ENCODE data around the gene WDPCP. TPM values are rescaled to one million over a fixed set of nuclear protein-coding genes. Genes with fewer than 3 reads are reported as not detected.

WDPCP gene
- total and polyA plus RNA-seq, 12 donors = 2.7 to 14.6 (median 9.3) TPM

DNA sequence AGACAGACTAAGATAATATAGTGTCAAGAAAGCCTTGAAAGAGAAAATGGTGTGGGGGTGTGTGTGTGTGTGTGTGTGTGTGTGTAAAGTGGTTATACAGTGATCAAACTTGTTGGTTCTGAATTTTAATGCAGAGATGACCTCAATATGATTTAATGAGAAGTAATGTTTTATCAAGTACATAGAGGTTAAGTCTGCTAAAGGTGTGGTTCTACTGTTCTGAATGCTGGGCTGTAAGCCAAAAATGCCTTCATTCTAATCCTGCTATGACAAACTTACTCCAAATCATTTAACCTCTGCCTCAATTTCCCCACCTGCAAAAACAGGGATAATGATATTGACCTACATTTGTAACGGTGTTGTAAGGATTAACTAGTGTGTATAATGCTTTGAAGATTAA lies 87.9 kb downstream of the WDPCP start:
- intact Hi-C loops (cut with DNase I) = no loop called here

GRCh38 chr2:63497576-63497975 lies 90.7 kb downstream of the WDPCP start:
- no peak for DNase-seq
- no peaks in the 10 kb centered on the region for H3K9me3 ChIP-seq (replicated peaks in 1 of 3)
- no peaks in the 10 kb centered on the region for H3K27me3 ChIP-seq
- H3K36me3 ChIP-seq (replicated peaks in 1 of 2) = no peaks in the 10 kb centered on the region
- intact Hi-C loops (cut with DNase I) = no loop called here
- 86 to 92% (median 87%) methylated on average over 2 of the region's 2 CpGs for WGBS, 4 donors
- H3K4me1 ChIP-seq (replicated peaks in 1 of 2) = no peaks in the 10 kb centered on the region
- TF ChIP-seq POLR2A (IDR thresholded peaks at IDR 0.05) (no peak), CTCF (IDR thresholded peaks at IDR 0.05) (no peak)
- H3K4me3 ChIP-seq = no peak overlapping the region
- no peak overlapping the region for H3K27ac ChIP-seq

More for the DNA sequence above, 87.9 kb downstream of the WDPCP start:
- H3K27ac ChIP-seq = no peak overlapping the region
- no peak for DNase-seq
- H3K9me3 ChIP-seq (replicated peaks in 1 of 3) = no peaks in the 10 kb centered on the region
- H3K4me1 ChIP-seq (replicated peaks in 1 of 2) = peaks cover 0 to 5% of the 10 kb centered on the region in 2 donors
- no peak for TF ChIP-seq CTCF (IDR thresholded peaks at IDR 0.05)
- TF ChIP-seq POLR2A (IDR thresholded peaks at IDR 0.05) = no peak
- no peaks in the 10 kb centered on the region for H3K27me3 ChIP-seq
- H3K36me3 ChIP-seq (replicated peaks in 1 of 2) = no peaks in the 10 kb centered on the region
- H3K4me3 ChIP-seq = no peak overlapping the region
- 78 to 85% (median 82%) methylated on average over 1 of the region's 1 CpG for WGBS, 4 donors

- Histone ChIP-seq H3K9me3 (replicated peaks in 1 of 3) (no peaks in the 10 kb centered on the region), H3K4me3 (no peak overlapping the region), H3K4me1 (replicated peaks in 1 of 2) (no peaks in the 10 kb centered on the region), H3K36me3 (replicated peaks in 1 of 2) (no peaks in the 10 kb centered on the region), H3K27ac (no peak overlapping the region), H3K27me3 (no peaks in the 10 kb centered on the region)
- WGBS, 4 donors = 88 to 94% (median 93%) methylated on average over 1 of the region's 1 CpG
- intact Hi-C loops (cut with DNase I) = no loop called here
- TF ChIP-seq POLR2A (IDR thresholded peaks at IDR 0.05) = no peak
- TF ChIP-seq CTCF (IDR thresholded peaks at IDR 0.05) = no peak
- no peak for DNase-seq
These were observed 93.3 kb downstream of the WDPCP start for GRCh38 chr2:63494968-63495367.

- 89 to 92% (median 90%) methylated on average over 7 of the region's 7 CpGs for WGBS, 4 donors
- no peak for DNase-seq
- no peak for TF ChIP-seq CTCF (IDR thresholded peaks at IDR 0.05)
These were observed 94.2 kb downstream of the WDPCP start for GRCh38 chr2:63494100-63494499.

More at GRCh38 chr2:63494100-63494499, 94.2 kb downstream of the WDPCP start:
- Histone ChIP-seq H3K4me1 (replicated peaks in 1 of 2) (no peaks in the 10 kb centered on the region), H3K4me3 (no peak overlapping the region), H3K9me3 (replicated peaks in 1 of 3) (no peaks in the 10 kb centered on the region), H3K27me3 (no peaks in the 10 kb centered on the region), H3K36me3 (replicated peaks in 1 of 2) (no peaks in the 10 kb centered on the region), H3K27ac (no peak overlapping the region)
- intact Hi-C loops (cut with DNase I) = no loop called here
